Activated CD8-positive, alpha-beta memory T cell treated with anti-CD3 and anti-CD28 coated beads for 24 hours (primary cell): ENCODE measurements around the gene TOP2B.

ENCODE experiments used
- DNase-seq: peaks from one replicate; pipeline ENCODE4 v3.0.0-alpha.2; 2020

Gene TOP2B

GRCh38 chr3:25664812-25665314, at the start of gene TOP2B:
TOP2B (minus strand) TSS chr3:25664907; CDS start chr3:25664297, 610 bp downstream.
- peak; percentile 95 for DNase-seq

- DNase-seq = no peak
These were observed 48.8 kb upstream of the TOP2B start for GRCh38 chr3:25713341-25713985.

- no peak for DNase-seq
These were observed 46.4 kb upstream of the TOP2B start for GRCh38 chr3:25711090-25711489.

GRCh38 chr3:25708036-25708435, 43.3 kb upstream of the TOP2B start:
- no peak for DNase-seq

- DNase-seq = no peak
These were observed 42.7 kb upstream of the TOP2B start for GRCh38 chr3:25707268-25707926.

- no peak for DNase-seq
These were observed 41.5 kb upstream of the TOP2B start for GRCh38 chr3:25706213-25706612.

- DNase-seq = no peak
These were observed 32.8 kb upstream of the TOP2B start for GRCh38 chr3:25697553-25697952.

- DNase-seq = no peak
These were observed 31.2 kb upstream of the TOP2B start for GRCh38 chr3:25695731-25696420.

- DNase-seq = no peak
These were observed 28.5 kb upstream of the TOP2B start for GRCh38 chr3:25693238-25693637.

- DNase-seq = no peak
These were observed 27.6 kb upstream of the TOP2B start for GRCh38 chr3:25692341-25692740.

- DNase-seq = no peak
These were observed 26.2 kb upstream of the TOP2B start for GRCh38 chr3:25690768-25691533.

GRCh38 chr3:25689226-25689625, 24.5 kb upstream of the TOP2B start:
- no peak for DNase-seq

GRCh38 chr3:25687742-25688141, 23.0 kb upstream of the TOP2B start:
- no peak for DNase-seq

- DNase-seq = no peak
These were observed 22.1 kb upstream of the TOP2B start for GRCh38 chr3:25686766-25687165.

- no peak for DNase-seq
These were observed 19.2 kb upstream of the TOP2B start for GRCh38 chr3:25683882-25684281.

GRCh38 chr3:25683410-25683809, 18.7 kb upstream of the TOP2B start:
- no peak for DNase-seq

GRCh38 chr3:25679642-25680302, 15.1 kb upstream of the TOP2B start:
- DNase-seq = no peak

- DNase-seq = no peak
These were observed 14.5 kb upstream of the TOP2B start for GRCh38 chr3:25679166-25679565.

GRCh38 chr3:25678581-25678980, 13.9 kb upstream of the TOP2B start:
- DNase-seq = no peak

GRCh38 chr3:25677121-25677520, 12.4 kb upstream of the TOP2B start:
- no peak for DNase-seq

GRCh38 chr3:25674670-25675069, 10.0 kb upstream of the TOP2B start:
- no peak for DNase-seq

- no peak for DNase-seq
These were observed 9.1 kb upstream of the TOP2B start for GRCh38 chr3:25673738-25674298.
